HCT116 (cell line): ENCODE data around the gene MYCBP2. TPM values are rescaled to one million over a fixed set of nuclear protein-coding genes. Genes with fewer than 3 reads are reported as not detected.

Source experiments
- ATAC-seq: fragments of 200-7000 bp; cut with Tn5 transposase; 2 replicates; pipeline ENCODE4 v1.9.1; 2020; ENCODE audit warnings: mild to moderate bottlenecking, moderate library complexity
- BruUV-seq: library from RNA; stranded (reverse); fragments of 400-500 nt; replicated peaks from 2 replicates; lab custom pipeline; 2021; lab: Mats Ljungman, UMichigan
- CTCF ChIA-PET: fragments of 300-600 bp; sonication (Branson Sonifier 250); formaldehyde crosslinking; loops from one replicate; lab custom pipeline; 2021; ENCODE audit warnings: antibody characterized with exemption; lab: Charles Lee
- POLR2A ChIA-PET: fragments of 300-600, 350-600 bp; sonication (Branson Sonifier 250); formaldehyde crosslinking; loops from one replicate; lab custom pipeline; 2021; ENCODE audit warnings: antibody characterized with exemption; lab: Charles Lee
- RAD21 ChIA-PET, 2 experiments: fragments of 300-600 bp; sonication (Branson Sonifier 250); formaldehyde crosslinking; loops; one replicate each; lab custom pipeline; 2023; ENCODE audit warnings: low total read pairs in 2 of 2; ENCODE audit not compliant: uncharacterized antibody in 2 of 2, unreplicated experiment in 2 of 2, low non-redundant PET in 1 of 2; lab: Charles Lee
- DNase-seq: peaks from one replicate; pipeline ENCODE4 v3.0.0-alpha.2; 2010; ENCODE audit warnings: low read depth, low spot score
- H2AFZ ChIP-seq: fragments of 200-600 bp; shearing (Covaris generic), sonication (generic); 2 replicates; pipeline ENCODE4 v1.6.1; 2017; ENCODE audit warnings: low read depth, mixed run types, mixed read lengths, antibody characterized with exemption, low read length; ENCODE audit not compliant: poor library complexity, severe bottlenecking
- H3K27ac ChIP-seq: 2 replicates; pipeline ENCODE4 v1.5.1; 2012; ENCODE audit warnings: low read depth, low read length
- H3K27me3 ChIP-seq: fragments of 200-600 bp; sonication (generic); 2 replicates; pipeline ENCODE4 v1.6.1; 2016; ENCODE audit warnings: mixed run types, low read length, mixed read lengths; ENCODE audit not compliant: insufficient read depth
- H3K36me3 ChIP-seq, 2 experiments: fragments of 200-500 bp in 1 of 2; fragments of 200-600 bp in 1 of 2; sonication (Bioruptor generic) in 1 of 2; sonication (generic) in 1 of 2; 2 replicates each; pipeline versions ENCODE4 v1.5.1 to v1.6.1; 2014 to 2016; ENCODE audit warnings: low read length in 2 of 2, inconsistent platforms in 1 of 2, mixed read lengths in 1 of 2, mixed run types in 1 of 2; ENCODE audit not compliant: insufficient read depth in 2 of 2, control insufficient read depth in 1 of 2
- H3K4me1 ChIP-seq, 2 experiments: fragments of 200-600 bp in 1 of 2; sonication (generic) in 1 of 2; 2 replicates each; pipeline versions ENCODE4 v1.5.1 to v1.6.1; 2012 to 2017; ENCODE audit warnings: low read length in 2 of 2, inconsistent platforms in 1 of 2, mild to moderate bottlenecking in 1 of 2, mixed read lengths in 1 of 2, mixed run types in 1 of 2, moderate library complexity in 1 of 2; ENCODE audit not compliant: insufficient read depth in 2 of 2, control insufficient read depth in 1 of 2
- H3K4me2 ChIP-seq: fragments of 200-600 bp; sonication (generic); 2 replicates; pipeline ENCODE4 v1.6.1; 2017; ENCODE audit warnings: mixed run types, low read length, mixed read lengths
- H3K4me3 ChIP-seq, 2 experiments: fragments of 200-600 bp in 1 of 2; sonication (generic) in 1 of 2; replicated peaks in 1 of 2; 2 replicates each; pipeline ENCODE4 v1.5.1; 2011 to 2016; ENCODE audit warnings: low read length in 2 of 2, control low read depth in 1 of 2, low read depth in 1 of 2, mild to moderate bottlenecking in 1 of 2, mixed read lengths in 1 of 2, mixed run types in 1 of 2
- H3K79me2 ChIP-seq: fragments of 200-600 bp; sonication (generic); 2 replicates; pipeline ENCODE4 v1.6.1; 2017; ENCODE audit warnings: mild to moderate bottlenecking, mixed run types, low read length, moderate library complexity, mixed read lengths; ENCODE audit not compliant: insufficient read depth
- H3K9ac ChIP-seq: fragments of 200-600 bp; sonication (generic); 2 replicates; pipeline ENCODE4 v1.6.1; 2016; ENCODE audit warnings: low read length, mixed read lengths
- H3K9me2 ChIP-seq: fragments of 200-600 bp; sonication (generic), shearing (Covaris generic); 2 replicates; pipeline ENCODE4 v1.6.1; 2017; ENCODE audit warnings: mixed run types, mild to moderate bottlenecking, moderate library complexity; ENCODE audit not compliant: insufficient read depth
- H3K9me3 ChIP-seq, 2 experiments: fragments of 200-500 bp in 1 of 2; fragments of 200-600 bp in 1 of 2; sonication (Bioruptor generic) in 1 of 2; sonication (generic) in 1 of 2; 2 replicates each; pipeline ENCODE4 v1.6.1; 2014 to 2017; ENCODE audit warnings: low read length in 2 of 2, mixed read lengths in 2 of 2, inconsistent platforms in 1 of 2, low read depth in 1 of 2, mild to moderate bottlenecking in 1 of 2, mixed run types in 1 of 2, moderate library complexity in 1 of 2; ENCODE audit not compliant: control insufficient read depth in 1 of 2, insufficient read depth in 1 of 2
- H4K20me1 ChIP-seq: fragments of 200-600 bp; sonication (generic), shearing (Covaris generic); 2 replicates; pipeline ENCODE4 v1.6.1; 2017; ENCODE audit warnings: mixed run types, mild to moderate bottlenecking, moderate library complexity; ENCODE audit not compliant: insufficient read depth
- CBX3 ChIP-seq: IDR thresholded peaks from 2 replicates; pipeline ENCODE4 v1.6.1; 2012; ENCODE audit warnings: low read depth
- CEBPB ChIP-seq: IDR thresholded peaks from 2 replicates; pipeline ENCODE4 v1.6.1; 2012; ENCODE audit warnings: low read depth
- ELF1 ChIP-seq: IDR thresholded peaks from 2 replicates; pipeline ENCODE4 v1.6.1; 2012; ENCODE audit warnings: low read depth, borderline replicate concordance
- EZH2 ChIP-seq: fragments of 200-600 bp; sonication (generic); IDR thresholded peaks from 2 replicates; pipeline ENCODE4 v1.6.1; 2017; ENCODE audit warnings: antibody characterized with exemption, mixed run types
- EZH2phosphoT487 ChIP-seq: fragments of 200-600 bp; IDR thresholded peaks from 2 replicates; pipeline ENCODE4 v1.6.1; 2018; ENCODE audit warnings: antibody characterized with exemption, borderline replicate concordance
- FOSL1 ChIP-seq: IDR thresholded peaks from 2 replicates; pipeline ENCODE4 v1.6.1; 2012; ENCODE audit warnings: low read depth
- JUND ChIP-seq: IDR thresholded peaks from 2 replicates; pipeline ENCODE4 v1.6.1; 2012
- POLR2A ChIP-seq: IDR thresholded peaks from 2 replicates; pipeline ENCODE4 v1.7.0; 2011; ENCODE audit warnings: borderline replicate concordance; ENCODE audit not compliant: insufficient read depth, insufficient read length; ENCODE audit errors: extremely low read depth
- POLR2AphosphoS5 ChIP-seq: IDR thresholded peaks from 2 replicates; pipeline ENCODE4 v1.6.1; 2011; ENCODE audit warnings: mild to moderate bottlenecking, low read depth, low read length, moderate library complexity
- RAD21 ChIP-seq: IDR thresholded peaks from 2 replicates; pipeline ENCODE4 v1.6.1; 2012; ENCODE audit warnings: low read depth, mild to moderate bottlenecking
- SIN3A ChIP-seq: IDR thresholded peaks from 2 replicates; pipeline ENCODE4 v1.6.1; 2012; ENCODE audit warnings: low read depth
- SP1 ChIP-seq: IDR thresholded peaks from 2 replicates; pipeline ENCODE4 v1.6.1; 2012; ENCODE audit warnings: low read depth
- SRF ChIP-seq: IDR thresholded peaks from 2 replicates; pipeline ENCODE4 v1.6.1; 2012; ENCODE audit warnings: low read depth
- TCF7L2 ChIP-seq: IDR thresholded peaks from 2 replicates; pipeline ENCODE4 v1.7.0; 2011; ENCODE audit warnings: borderline replicate concordance, inconsistent platforms; ENCODE audit not compliant: insufficient read depth, insufficient read length; ENCODE audit errors: extremely low read depth
- YY1 ChIP-seq: IDR thresholded peaks from 2 replicates; pipeline ENCODE4 v1.6.1; 2011; ENCODE audit warnings: low read length, low read depth, moderate library complexity, mild to moderate bottlenecking; ENCODE audit not compliant: insufficient replicate concordance; ENCODE audit errors: extremely low read depth
- ZFX ChIP-seq: fragments of 450-650 bp; IDR thresholded peaks from 2 replicates; pipeline ENCODE4 v1.6.1; 2017
- intact Hi-C: fragments of 100-400 bp; cut with micrococcal nuclease; formaldehyde crosslinking; loops from 2 replicates; pipeline ENCODE4 v1.10.0; 2022
- total RNA-seq: library from RNA; stranded (reverse); gene quantifications from one replicate; pipeline ENCODE4 v1.2.1, GENCODE V29; 2021; ENCODE audit not compliant: unreplicated experiment
- TF ChIP-seq, protein P1 (sequence below): IDR thresholded peaks from 2 replicates; pipeline ENCODE4 v1.6.1; 2012

The MYCBP2 gene
- total RNA-seq, 1 experiment from 2014 or later, result 48.5 TPM

DNA sequence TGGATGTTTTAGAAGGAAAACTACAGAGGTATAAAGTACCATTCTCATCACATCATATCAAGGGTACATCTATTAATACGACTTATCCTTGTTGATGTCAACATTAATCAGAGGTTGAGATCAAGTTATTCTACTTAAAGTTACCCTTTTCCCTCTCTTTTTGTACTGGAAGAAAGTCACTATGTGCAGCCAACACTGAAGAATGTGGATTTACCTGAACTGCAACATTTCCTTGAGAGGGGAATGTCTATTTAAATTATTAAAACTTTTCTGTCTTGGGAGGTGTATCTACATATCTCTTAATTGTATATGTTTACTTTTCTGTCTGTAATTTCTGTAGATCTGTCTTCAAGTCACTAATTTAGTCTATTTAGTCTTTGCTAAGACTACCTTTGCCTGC lies 297.5 kb downstream of the MYCBP2 start:
- Histone ChIP-seq H3K79me2 (peaks cover 20% of the 10 kb centered on the region), H3K9me2 (no peaks in the 10 kb centered on the region), H3K4me2 (no peak overlapping the region), H3K27me3 (no peaks in the 10 kb centered on the region), H3K4me1 (peaks cover 9 to 25% of the 10 kb centered on the region in 2 experiments; a peak in 3 of 4 replicates), H4K20me1 (peaks cover 14% of the 10 kb centered on the region), H3K27ac (no peak overlapping the region), H3K9me3 (no peaks in the 10 kb centered on the region), H3K36me3 (no peaks in the 10 kb centered on the region), H3K4me3 (no peak overlapping the region), H2AFZ (no peak overlapping the region), H3K9ac (no peak overlapping the region)
- intact Hi-C loops, result loop anchor here (10.0 kb wide), 2 partner anchors 295 to 445 kb away; partner anchors contain the start of gene MYCBP2
- POLR2A ChIA-PET, result no interaction called here
- CTCF ChIA-PET, result no interaction called here
- no peak for TF ChIP-seq CBX3
- TF ChIP-seq ZFX, result no peak
- no peak for TF ChIP-seq EZH2
- no peak for TF ChIP-seq EZH2phosphoT487
- TF ChIP-seq JUND, result no peak
- no peak for TF ChIP-seq SRF
- DNase-seq (no peak), ATAC-seq (no peak)
- RAD21 ChIA-PET, result no interaction called here
- no TSS peak for BruUV-seq

DNA sequence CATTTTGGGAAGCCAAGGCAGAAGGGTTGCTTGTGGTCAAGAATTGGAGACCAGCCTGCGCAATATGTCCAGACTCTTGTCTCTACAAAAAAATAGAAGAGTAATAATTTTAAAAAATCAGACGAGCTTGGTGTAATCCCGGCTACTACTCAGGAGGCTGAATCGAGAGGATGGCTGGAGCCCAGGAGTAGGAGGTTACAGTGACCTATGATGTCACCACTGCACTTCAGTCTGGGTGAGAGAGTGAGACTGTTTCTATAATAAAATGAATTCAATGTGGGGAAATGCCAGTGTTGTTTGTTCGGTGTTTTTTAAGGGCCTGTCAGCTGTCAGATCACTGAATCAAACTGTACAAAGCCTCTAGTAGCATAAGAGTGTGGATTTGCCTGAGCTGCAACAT lies 298.7 kb downstream of the MYCBP2 start:
- RAD21 ChIA-PET, result no interaction called here
- BruUV-seq, result no TSS peak
- Histone ChIP-seq H3K27ac (no peak overlapping the region), H3K9me2 (no peaks in the 10 kb centered on the region), H3K9me3 (no peaks in the 10 kb centered on the region), H3K36me3 (no peaks in the 10 kb centered on the region), H3K4me1 (peaks cover 9 to 25% of the 10 kb centered on the region in 2 experiments; a peak in 3 of 4 replicates), H3K4me2 (peak overlapping the region; percentile 80), H3K4me3 (peak overlapping the region in 1 of 2 experiments; percentile 84; a peak in 1 of 4 replicates), H3K9ac (no peak overlapping the region), H2AFZ (no peak overlapping the region), H4K20me1 (peaks cover 14% of the 10 kb centered on the region), H3K27me3 (no peaks in the 10 kb centered on the region), H3K79me2 (peaks cover 32% of the 10 kb centered on the region)
- no peak for DNase-seq
- TF ChIP-seq ELF1, result no peak
- TF ChIP-seq TCF7L2, result no peak
- TF ChIP-seq JUND, result no peak
- TF ChIP-seq YY1, result no peak
- TF ChIP-seq ZFX, result no peak
- no peak for TF ChIP-seq POLR2AphosphoS5
- TF ChIP-seq SP1, result no peak
- TF ChIP-seq CEBPB, result no peak
- no peak for TF ChIP-seq EZH2phosphoT487
- no peak for TF ChIP-seq RAD21
- TF ChIP-seq, protein P1, sequence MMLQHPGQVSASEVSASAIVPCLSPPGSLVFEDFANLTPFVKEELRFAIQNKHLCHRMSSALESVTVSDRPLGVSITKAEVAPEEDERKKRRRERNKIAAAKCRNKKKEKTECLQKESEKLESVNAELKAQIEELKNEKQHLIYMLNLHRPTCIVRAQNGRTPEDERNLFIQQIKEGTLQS, result no peak
- no peak for TF ChIP-seq SIN3A
- TF ChIP-seq POLR2A, result no peak
- TF ChIP-seq FOSL1, result no peak
- POLR2A ChIA-PET, result no interaction called here
- ATAC-seq, result no peak
- intact Hi-C loops, result loop anchor here (10.0 kb wide), 2 partner anchors 297 to 447 kb away; partner anchors contain the start of gene MYCBP2
- CTCF ChIA-PET, result no interaction called here
